OCI-LY7 (cell line): ENCODE measurements around the gene SHISA4.

ENCODE experiments used
- EZH2phosphoT487 ChIP-seq: fragments of 200-600 bp; sonication (generic); IDR thresholded peaks from 2 replicates; pipeline ENCODE4 v1.6.1; 2018; ENCODE audit warnings: low read depth, borderline replicate concordance, mild to moderate bottlenecking, mixed run types, antibody characterized with exemption, low read length, moderate library complexity, mixed read lengths
- TF ChIP-seq, protein P1 (sequence below): fragments of 200-600 bp; sonication (generic); conservative IDR thresholded peaks from 2 replicates; pipeline ENCODE4 v1.5.1; 2014; ENCODE audit warnings: mild to moderate bottlenecking, antibody characterized with exemption, low read length, moderate library complexity, mixed read lengths

DNA sequence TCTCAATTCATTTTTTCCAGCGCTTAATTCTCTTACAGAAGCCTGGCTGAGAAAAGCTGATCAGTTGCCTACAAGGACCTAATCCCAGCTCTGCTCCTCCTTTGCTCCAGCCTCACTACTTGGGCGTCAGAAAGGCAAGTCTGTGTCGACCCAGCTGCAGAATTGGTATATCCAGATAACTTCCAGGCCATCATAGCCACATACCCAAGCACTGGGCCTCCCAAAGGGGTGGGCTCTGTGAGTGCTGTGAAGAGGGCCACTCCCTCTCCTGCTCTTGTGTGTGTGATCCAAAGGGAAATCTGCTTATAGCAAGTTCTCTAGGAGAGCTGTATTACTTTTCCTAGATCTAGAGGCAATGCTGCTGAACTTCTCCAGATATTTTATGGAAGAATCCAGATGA is 39.6 kb downstream of the SHISA4 start:
- TF ChIP-seq, protein P1, sequence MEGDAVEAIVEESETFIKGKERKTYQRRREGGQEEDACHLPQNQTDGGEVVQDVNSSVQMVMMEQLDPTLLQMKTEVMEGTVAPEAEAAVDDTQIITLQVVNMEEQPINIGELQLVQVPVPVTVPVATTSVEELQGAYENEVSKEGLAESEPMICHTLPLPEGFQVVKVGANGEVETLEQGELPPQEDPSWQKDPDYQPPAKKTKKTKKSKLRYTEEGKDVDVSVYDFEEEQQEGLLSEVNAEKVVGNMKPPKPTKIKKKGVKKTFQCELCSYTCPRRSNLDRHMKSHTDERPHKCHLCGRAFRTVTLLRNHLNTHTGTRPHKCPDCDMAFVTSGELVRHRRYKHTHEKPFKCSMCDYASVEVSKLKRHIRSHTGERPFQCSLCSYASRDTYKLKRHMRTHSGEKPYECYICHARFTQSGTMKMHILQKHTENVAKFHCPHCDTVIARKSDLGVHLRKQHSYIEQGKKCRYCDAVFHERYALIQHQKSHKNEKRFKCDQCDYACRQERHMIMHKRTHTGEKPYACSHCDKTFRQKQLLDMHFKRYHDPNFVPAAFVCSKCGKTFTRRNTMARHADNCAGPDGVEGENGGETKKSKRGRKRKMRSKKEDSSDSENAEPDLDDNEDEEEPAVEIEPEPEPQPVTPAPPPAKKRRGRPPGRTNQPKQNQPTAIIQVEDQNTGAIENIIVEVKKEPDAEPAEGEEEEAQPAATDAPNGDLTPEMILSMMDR: no peak
- TF ChIP-seq EZH2phosphoT487: no peak
